ENCODE results near the gene ZDHHC8. TPM values are rescaled to one million over a fixed set of nuclear protein-coding genes. Genes with fewer than 3 reads are reported as not detected.

Gene ZDHHC8
- total RNA-seq, 6 experiments from 2014 or later: 11.4 to 39.0 (median 28.7) TPM

GRCh38 chr22:20112623-20113511 is 18.7 kb upstream of the ZDHHC8 start:
- Histone ChIP-seq H3K27me3 (no peaks in the 10 kb centered on the region), H3K4me1 (peaks cover 0 to 10% (median 5%) of the 10 kb centered on the region in 4 donors), H3K4me3 (no peak overlapping the region), H3K36me3 (peaks cover 0 to 62% (median 20%) of the 10 kb centered on the region in 4 donors), H3K27ac (no peak overlapping the region), H3K9me3 (no peaks in the 10 kb centered on the region)
- no peak for ATAC-seq
- 69% methylated on average over 6 of the region's 26 CpGs for WGBS (ENCODE audit: insufficient coverage, low coverage, low lambda C conversion rate, missing lambda C conversion rate)
- TF ChIP-seq POLR2A (IDR thresholded peaks at IDR 0.05) (no peak), CTCF (IDR thresholded peaks at IDR 0.05) (no peak)
- intact Hi-C loops (cut with DNase I): loop anchor here (10.0 kb wide), 1 partner anchor 138 kb away; no protein-coding TSS in a partner anchor
- peak in 2 of 3 donors; percentile 16 to 50 for DNase-seq

GRCh38 chr22:20113551-20114310 is 17.9 kb upstream of the ZDHHC8 start:
- Histone ChIP-seq H3K9me3 (no peaks in the 10 kb centered on the region), H3K27me3 (no peaks in the 10 kb centered on the region), H3K4me3 (no peak overlapping the region), H3K36me3 (peaks cover 0 to 56% (median 17%) of the 10 kb centered on the region in 4 donors), H3K27ac (no peak overlapping the region), H3K4me1 (peaks cover 0 to 19% (median 9%) of the 10 kb centered on the region in 4 donors)
- DNase-seq (peak in 2 of 3 donors; percentile 21 to 53), ATAC-seq (no peak)
- TF ChIP-seq POLR2A (IDR thresholded peaks at IDR 0.05): no peak
- intact Hi-C loops (cut with DNase I): loop anchor here (10.0 kb wide), 1 partner anchor 139 kb away; no protein-coding TSS in a partner anchor
- WGBS (ENCODE audit: insufficient coverage, low coverage, low lambda C conversion rate, missing lambda C conversion rate): 71% methylated on average over 3 of the region's 19 CpGs

- H3K27ac ChIP-seq: no peak overlapping the region
- peaks cover 0 to 24% (median 11%) of the 10 kb centered on the region in 4 donors for H3K4me1 ChIP-seq
- intact Hi-C loops (cut with DNase I): loop anchor here (10.0 kb wide), 1 partner anchor 140 kb away; no protein-coding TSS in a partner anchor
- no peak for ATAC-seq
- peaks cover 0 to 54% (median 17%) of the 10 kb centered on the region in 4 donors for H3K36me3 ChIP-seq
- H3K27me3 ChIP-seq: no peaks in the 10 kb centered on the region
- H3K9me3 ChIP-seq: no peaks in the 10 kb centered on the region
- TF ChIP-seq CTCF (IDR thresholded peaks at IDR 0.05) (no peak), POLR2A (IDR thresholded peaks at IDR 0.05) (no peak)
- peak in 2 of 3 donors; percentile 27 to 54 for DNase-seq
- 66% methylated on average over 8 of the region's 36 CpGs for WGBS (ENCODE audit: insufficient coverage, low coverage, low lambda C conversion rate, missing lambda C conversion rate)
- no peak overlapping the region for H3K4me3 ChIP-seq
Measured at GRCh38 chr22:20114506-20115475, 16.8 kb upstream of the ZDHHC8 start.

- H3K27ac ChIP-seq: peak within 1 kb of the TSS; percentile 71 to 85 (median 81)
- ATAC-seq: no peak
- no peaks in the 10 kb centered on the region for H3K9me3 ChIP-seq
- H3K36me3 ChIP-seq: peaks cover 0 to 55% (median 18%) of the 10 kb centered on the region in 4 donors
- peak in 2 of 3 donors; percentile 27 to 53 for DNase-seq
- no peaks in the 10 kb centered on the region for H3K27me3 ChIP-seq
- WGBS (ENCODE audit: insufficient coverage, low coverage, low lambda C conversion rate, missing lambda C conversion rate): 27% methylated on average over 4 of the region's 30 CpGs
- no peak for TF ChIP-seq CTCF (IDR thresholded peaks at IDR 0.05)
- no peak for TF ChIP-seq POLR2A (IDR thresholded peaks at IDR 0.05)
- H3K4me3 ChIP-seq: peak within 1 kb of the TSS; percentile 73 to 92 (median 81)
- intact Hi-C loops (cut with DNase I): loop anchor here (10.0 kb wide), 1 partner anchor 141 kb away; no protein-coding TSS in a partner anchor
- H3K4me1 ChIP-seq: peaks cover 0 to 24% (median 11%) of the 10 kb centered on the region in 4 donors
Measured at GRCh38 chr22:20115691-20116375, 15.8 kb upstream of the ZDHHC8 start, which contains the start of gene RANBP1. Gene RANBP1 (plus strand): TSS chr22:20116104. CDS start chr22:20116185, 81 bp downstream.

Data from right lobe of liver (tissue), 6 donors.